Central memory CD8-positive, alpha-beta T cell (primary cell): ENCODE data around the gene ZIK1.

Experiments
- ATAC-seq: fragments of 150-1000 bp; cut with Tn5 transposase; replicated peaks from 2 replicates; pipeline ENCODE4 v1.10.0; 2022; ENCODE audit warnings: mild to moderate bottlenecking, moderate FRiP score, moderate number of reproducible peaks; ENCODE audit not compliant: poor library complexity, severe bottlenecking; ENCODE audit errors: extremely low read depth
- DNase-seq, 2 donors: peaks; one replicate each; pipeline ENCODE4 v3.0.0; 2021; ENCODE audit warnings: low spot score in 2 of 2
- H3K27ac Mint-ChIP-seq: one replicate; pipeline ENCODE4 v1.8.0; 2022; ENCODE audit warnings: low read depth, mild to moderate bottlenecking, moderate library complexity, mixed read lengths
- H3K27me3 Mint-ChIP-seq: one replicate; pipeline ENCODE4 v1.8.0; 2022; ENCODE audit warnings: mixed read lengths
- H3K36me3 Mint-ChIP-seq: one replicate; pipeline ENCODE4 v1.8.0; 2022; ENCODE audit warnings: mild to moderate bottlenecking, moderate library complexity, mixed read lengths; ENCODE audit not compliant: insufficient read depth
- H3K4me1 Mint-ChIP-seq: one replicate; pipeline ENCODE4 v1.8.0; 2022; ENCODE audit warnings: mixed read lengths
- H3K4me3 Mint-ChIP-seq: one replicate; pipeline ENCODE4 v1.8.0; 2022; ENCODE audit warnings: mild to moderate bottlenecking, moderate library complexity, mixed read lengths
- H3K9me3 Mint-ChIP-seq: one replicate; pipeline ENCODE4 v1.8.0; 2022; ENCODE audit warnings: mixed read lengths

ZIK1 gene

DNA sequence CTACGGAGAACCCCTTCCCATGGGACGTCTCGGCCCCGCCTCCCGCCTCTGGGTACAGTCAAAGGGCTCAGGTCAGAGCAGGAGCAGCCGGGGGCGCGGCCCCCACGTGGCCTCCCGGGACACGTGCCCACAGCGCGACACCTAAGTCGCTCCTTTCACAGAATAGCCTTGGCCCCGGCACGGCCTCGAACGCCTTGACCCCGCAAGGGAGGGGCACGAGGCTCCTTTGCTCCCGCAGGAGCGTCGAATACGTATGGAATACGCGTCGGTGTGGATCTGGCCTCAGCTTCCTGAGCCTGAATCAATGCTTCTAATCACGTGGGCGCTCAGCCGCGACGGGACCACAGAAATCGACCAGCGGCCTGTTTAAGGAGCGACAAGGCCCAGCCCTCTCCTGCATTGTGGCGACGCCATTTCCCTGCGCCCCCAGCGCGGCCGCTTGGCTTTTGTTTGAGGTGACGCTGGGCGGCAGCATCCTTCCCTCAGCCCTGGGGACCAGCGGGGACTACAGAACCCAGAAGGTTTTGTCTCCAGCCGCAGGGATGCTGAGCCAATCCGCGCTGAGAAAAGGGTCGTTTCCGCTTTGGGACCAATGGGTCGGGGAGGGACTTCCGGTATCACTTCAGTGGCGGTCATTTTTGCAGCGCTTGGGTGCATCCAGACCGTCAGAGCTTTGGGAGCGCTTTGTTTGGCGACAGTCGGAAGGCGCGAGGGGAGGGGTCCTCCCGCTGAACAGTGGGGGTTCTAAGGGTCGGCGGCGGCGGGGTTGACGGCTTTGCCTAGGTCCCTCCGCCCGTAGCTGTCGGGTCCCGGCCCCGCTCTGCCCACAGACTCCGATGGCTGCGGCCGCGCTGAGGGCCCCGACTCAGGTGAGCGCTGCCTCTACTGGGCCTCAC is at the start of gene ZIK1:
ZIK1 (plus strand) TSS at position 625 of the 896 bp plus-strand sequence; CDS start at position 837, 212 bp downstream.
- H3K36me3 Mint-ChIP-seq, result peaks cover 5% of the 10 kb centered on the region
- peaks cover 30% of the 10 kb centered on the region for H3K9me3 Mint-ChIP-seq
- peak; percentile 76 for ATAC-seq
- H3K27ac Mint-ChIP-seq, result peak within 1 kb of the TSS; percentile 63
- H3K27me3 Mint-ChIP-seq, result no peaks in the 10 kb centered on the region
- peaks cover 14% of the 10 kb centered on the region for H3K4me1 Mint-ChIP-seq
- H3K4me3 Mint-ChIP-seq, result peak within 1 kb of the TSS; percentile 84
- DNase-seq, result peak; percentile 51 to 69

DNA sequence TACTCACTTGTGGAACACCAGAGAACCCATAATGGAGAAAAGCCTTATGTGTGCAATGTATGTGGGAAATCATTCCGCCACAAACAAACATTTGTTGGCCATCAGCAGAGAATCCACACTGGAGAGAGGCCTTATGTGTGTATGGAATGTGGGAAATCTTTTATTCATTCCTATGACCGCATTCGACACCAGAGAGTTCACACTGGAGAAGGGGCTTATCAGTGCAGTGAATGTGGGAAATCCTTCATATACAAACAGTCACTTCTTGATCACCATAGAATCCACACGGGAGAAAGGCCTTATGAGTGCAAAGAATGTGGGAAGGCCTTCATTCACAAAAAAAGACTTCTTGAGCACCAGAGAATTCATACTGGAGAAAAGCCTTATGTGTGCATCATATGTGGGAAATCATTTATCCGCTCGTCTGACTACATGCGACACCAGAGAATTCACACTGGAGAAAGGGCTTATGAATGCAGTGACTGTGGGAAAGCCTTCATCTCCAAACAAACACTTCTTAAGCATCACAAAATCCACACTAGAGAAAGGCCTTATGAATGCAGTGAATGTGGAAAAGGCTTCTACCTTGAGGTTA is 45.9 kb upstream of the ZIK1 start:
- Mint-ChIP-seq H3K36me3 (peaks cover 28% of the 10 kb centered on the region), H3K4me3 (no peak overlapping the region), H3K27me3 (no peaks in the 10 kb centered on the region), H3K27ac (no peak overlapping the region), H3K4me1 (peaks cover 8% of the 10 kb centered on the region), H3K9me3 (peaks cover 48% of the 10 kb centered on the region)
- DNase-seq (no peak), ATAC-seq (no peak)

DNA sequence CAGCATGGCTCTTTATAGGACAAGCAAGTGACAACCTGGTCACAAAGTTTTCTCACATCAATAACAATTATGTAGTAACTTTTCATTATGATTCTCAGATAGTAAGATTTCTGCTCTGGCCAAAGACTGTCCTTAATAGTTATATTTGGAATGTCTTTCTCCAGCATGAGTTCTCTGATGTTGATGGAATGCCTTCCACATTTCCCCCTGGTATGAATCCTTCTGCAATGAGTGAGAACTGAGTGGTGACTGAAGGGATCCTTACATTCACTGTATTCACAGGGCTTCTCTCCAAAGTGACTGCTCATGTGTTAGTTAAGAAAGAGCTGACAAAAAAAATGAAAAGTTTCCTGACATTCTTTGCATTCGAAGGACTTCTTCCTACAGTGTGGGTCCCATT is 37.4 kb upstream of the ZIK1 start:
- Mint-ChIP-seq H3K27me3 (no peaks in the 10 kb centered on the region), H3K4me3 (no peak overlapping the region), H3K4me1 (no peaks in the 10 kb centered on the region), H3K27ac (no peak overlapping the region), H3K9me3 (peaks cover 37% of the 10 kb centered on the region), H3K36me3 (peaks cover 17% of the 10 kb centered on the region)
- ATAC-seq (no peak), DNase-seq (no peak)

GRCh38 chr19:57552432-57552831 is 31.5 kb upstream of the ZIK1 start:
- H3K27ac Mint-ChIP-seq, result no peak overlapping the region
- DNase-seq, result no peak
- H3K4me1 Mint-ChIP-seq, result peaks cover 5% of the 10 kb centered on the region
- no peak overlapping the region for H3K4me3 Mint-ChIP-seq
- peaks cover 32% of the 10 kb centered on the region for H3K36me3 Mint-ChIP-seq
- H3K9me3 Mint-ChIP-seq, result peaks cover 21% of the 10 kb centered on the region
- no peak for ATAC-seq
- H3K27me3 Mint-ChIP-seq, result no peaks in the 10 kb centered on the region

DNA sequence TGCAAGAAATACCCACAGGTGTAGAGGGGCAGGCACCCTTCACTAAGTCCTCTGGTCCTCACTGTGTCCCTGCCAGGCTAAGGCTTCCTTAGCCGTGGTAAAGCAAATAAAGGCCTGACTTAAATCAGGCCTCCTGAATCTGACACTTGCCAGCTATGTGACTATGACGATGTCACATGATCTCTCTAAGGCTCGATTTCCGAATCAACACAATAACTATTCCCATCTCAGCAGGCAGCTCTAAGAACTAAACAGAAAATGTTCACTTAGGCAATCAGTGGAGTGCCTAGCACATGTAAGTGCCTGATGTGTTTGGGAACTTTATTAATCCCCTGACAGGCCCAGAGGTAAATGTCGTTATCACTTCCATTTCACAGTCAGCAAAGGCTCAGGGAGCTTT is 26.3 kb upstream of the ZIK1 start:
- peaks cover 4% of the 10 kb centered on the region for H3K9me3 Mint-ChIP-seq
- DNase-seq (no peak), ATAC-seq (no peak)
- peaks cover 34% of the 10 kb centered on the region for H3K4me1 Mint-ChIP-seq
- H3K27ac Mint-ChIP-seq, result peak overlapping the region; percentile 94
- H3K27me3 Mint-ChIP-seq, result peaks cover 9% of the 10 kb centered on the region
- H3K36me3 Mint-ChIP-seq, result peaks cover 18% of the 10 kb centered on the region
- peak overlapping the region; percentile 95 for H3K4me3 Mint-ChIP-seq

DNA sequence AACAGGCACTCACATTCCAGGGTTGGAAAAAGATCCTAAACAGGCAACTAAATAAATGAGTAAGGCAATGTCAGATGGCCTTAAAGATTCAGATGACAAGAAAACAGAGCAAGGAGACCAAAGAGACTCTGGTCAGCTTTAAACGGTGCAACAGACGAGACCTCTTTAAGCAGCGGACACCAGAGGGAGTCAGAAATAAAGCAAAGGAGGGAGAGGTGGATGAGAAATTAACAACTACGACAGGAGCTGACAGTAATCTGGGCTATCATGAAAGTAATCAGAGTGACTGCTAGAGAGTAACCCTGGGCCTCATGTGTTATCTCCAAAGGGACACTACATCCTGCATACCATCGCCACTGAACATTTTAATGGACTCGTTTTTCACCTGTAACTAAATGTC is 25.4 kb upstream of the ZIK1 start:
- Mint-ChIP-seq H3K36me3 (peaks cover 15% of the 10 kb centered on the region), H3K9me3 (peaks cover 8% of the 10 kb centered on the region), H3K27me3 (peaks cover 9% of the 10 kb centered on the region), H3K4me3 (peak overlapping the region; percentile 95), H3K27ac (peak overlapping the region; percentile 94), H3K4me1 (peaks cover 34% of the 10 kb centered on the region)
- DNase-seq, result no peak
- no peak for ATAC-seq

DNA sequence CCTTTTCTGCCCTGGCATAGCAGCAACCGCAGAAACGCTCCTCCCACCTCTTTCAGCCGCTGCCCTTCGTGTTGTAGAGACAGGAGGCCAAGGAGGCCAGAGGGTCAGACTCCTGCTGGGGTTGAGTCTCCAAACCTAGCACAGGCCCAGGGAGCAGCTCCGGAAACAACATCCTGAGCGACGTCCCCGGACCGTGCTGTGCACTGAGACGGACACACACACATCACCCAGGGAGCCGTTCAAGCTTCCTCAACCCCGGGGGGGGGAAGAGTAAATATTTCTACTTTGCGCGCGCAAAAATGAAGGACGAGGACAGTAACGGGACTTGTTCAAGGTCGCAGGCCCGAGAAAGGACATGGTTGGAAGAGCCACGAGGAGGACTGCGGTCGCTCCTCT is 24.9 kb upstream of the ZIK1 start:
- H3K27me3 Mint-ChIP-seq, result peaks cover 9% of the 10 kb centered on the region
- H3K4me1 Mint-ChIP-seq, result peaks cover 34% of the 10 kb centered on the region
- peak; percentile 51 for ATAC-seq
- H3K27ac Mint-ChIP-seq, result peak overlapping the region; percentile 94
- H3K36me3 Mint-ChIP-seq, result peaks cover 11% of the 10 kb centered on the region
- H3K4me3 Mint-ChIP-seq, result peak overlapping the region; percentile 95
- H3K9me3 Mint-ChIP-seq, result peaks cover 10% of the 10 kb centered on the region
- DNase-seq, result no peak

DNA sequence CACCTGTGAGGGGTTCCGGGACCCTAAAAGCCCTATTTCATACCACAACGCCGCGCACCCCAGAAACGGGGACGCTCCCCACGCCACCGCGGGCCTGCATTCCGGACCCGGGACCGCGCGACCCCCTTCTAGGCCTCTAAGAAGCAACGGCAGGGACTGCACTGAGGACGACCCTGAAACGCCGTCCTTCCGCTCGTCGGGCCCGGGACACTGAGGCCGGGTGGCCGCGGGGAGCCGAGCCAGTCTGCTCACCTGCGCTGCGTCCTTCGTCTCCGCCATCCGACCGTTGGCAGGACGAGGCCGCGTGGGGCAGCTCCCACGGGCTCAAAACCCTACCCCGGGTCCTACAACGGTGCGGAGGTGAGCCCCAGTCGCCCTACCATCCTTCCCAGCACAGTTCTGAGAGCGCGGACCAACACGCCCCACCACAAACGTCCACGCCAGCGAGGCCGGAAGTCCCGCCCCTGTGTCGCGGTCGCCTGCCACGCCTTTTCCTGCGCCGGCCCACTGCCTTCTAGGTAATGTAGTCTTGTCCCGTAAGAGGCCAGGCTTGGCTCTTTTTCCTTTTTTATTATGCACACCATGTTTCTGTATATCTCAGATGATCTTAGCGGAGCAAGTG is 24.4 kb upstream of the ZIK1 start, which contains the start of gene ZNF550:
ZNF550 (minus strand) TSS at position 460 of the 622 bp plus-strand sequence; CDS start at position 279, 181 bp downstream.
- Mint-ChIP-seq H3K36me3 (peaks cover 10% of the 10 kb centered on the region), H3K4me3 (peak within 1 kb of the TSS; percentile 95), H3K27ac (peak within 1 kb of the TSS; percentile 94), H3K9me3 (peaks cover 10% of the 10 kb centered on the region), H3K4me1 (peaks cover 34% of the 10 kb centered on the region), H3K27me3 (peaks cover 9% of the 10 kb centered on the region)
- ATAC-seq (peak; percentile 99), DNase-seq (peak; percentile 68 to 76)

DNA sequence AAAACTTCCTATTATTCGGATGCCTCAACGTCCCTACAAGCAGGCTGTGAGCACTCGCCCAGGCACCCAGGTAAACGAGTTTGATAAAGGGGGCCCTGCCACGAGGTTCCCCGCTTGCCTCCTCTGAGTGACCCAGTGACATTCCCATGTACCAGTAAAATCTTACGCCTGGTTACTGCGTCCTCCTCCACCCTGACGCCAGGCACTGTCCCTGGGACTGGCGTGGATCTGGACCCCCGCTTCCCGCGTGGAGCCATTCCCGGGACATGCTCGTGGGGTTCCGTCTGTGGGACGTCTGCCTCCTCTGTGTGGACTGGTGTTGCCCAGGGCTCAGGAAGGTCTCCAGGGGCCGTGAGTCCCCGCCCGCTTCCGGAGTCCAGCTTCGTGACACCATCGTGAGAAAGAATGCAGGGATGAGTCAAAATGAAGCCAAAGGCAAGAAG is 23.9 kb upstream of the ZIK1 start:
- peaks cover 34% of the 10 kb centered on the region for H3K4me1 Mint-ChIP-seq
- H3K9me3 Mint-ChIP-seq, result peaks cover 11% of the 10 kb centered on the region
- DNase-seq, result no peak

GRCh38 chr19:57563547-57563946 is 20.4 kb upstream of the ZIK1 start:
- Mint-ChIP-seq H3K4me1 (peaks cover 18% of the 10 kb centered on the region), H3K4me3 (no peak overlapping the region), H3K36me3 (peaks cover 5% of the 10 kb centered on the region), H3K27me3 (peaks cover 9% of the 10 kb centered on the region), H3K27ac (no peak overlapping the region), H3K9me3 (peaks cover 33% of the 10 kb centered on the region)
- ATAC-seq (no peak), DNase-seq (no peak)

More for the DNA sequence above, 23.9 kb upstream of the ZIK1 start:
- Mint-ChIP-seq H3K27ac (peak overlapping the region; percentile 94), H3K36me3 (peaks cover 10% of the 10 kb centered on the region), H3K4me3 (peak overlapping the region; percentile 95), H3K27me3 (peaks cover 9% of the 10 kb centered on the region)
- ATAC-seq, result no peak

- Mint-ChIP-seq H3K27ac (no peak overlapping the region), H3K27me3 (peaks cover 9% of the 10 kb centered on the region), H3K4me3 (no peak overlapping the region), H3K4me1 (no peaks in the 10 kb centered on the region), H3K36me3 (no peaks in the 10 kb centered on the region), H3K9me3 (peaks cover 40% of the 10 kb centered on the region)
- ATAC-seq, result no peak
- no peak for DNase-seq
Measured at GRCh38 chr19:57566396-57567265, 17.3 kb upstream of the ZIK1 start.

GRCh38 chr19:57570707-57571106 is 13.2 kb upstream of the ZIK1 start:
- Mint-ChIP-seq H3K27ac (no peak overlapping the region), H3K36me3 (peaks cover 22% of the 10 kb centered on the region), H3K9me3 (peaks cover 42% of the 10 kb centered on the region), H3K27me3 (no peaks in the 10 kb centered on the region), H3K4me1 (no peaks in the 10 kb centered on the region), H3K4me3 (no peak overlapping the region)
- no peak for ATAC-seq
- DNase-seq, result no peak
